Trophoblast cell (in vitro differentiated cells and primary cell): ENCODE data around the gene MGME1.

ENCODE experiments used
- DNase-seq, 2 donors: peaks; one replicate each; pipeline ENCODE4 v3.0.0-alpha.2; 2016
- H2AFZ ChIP-seq: 2 replicates; pipeline ENCODE4 v1.6.1; 2013; ENCODE audit warnings: low read length, moderate library complexity, mild to moderate bottlenecking; ENCODE audit not compliant: insufficient read depth, poor library complexity
- H2AK5ac ChIP-seq: 2 replicates; pipeline ENCODE4 v1.6.1; 2013; ENCODE audit warnings: mild to moderate bottlenecking, low read length
- H2BK120ac ChIP-seq: 2 replicates; pipeline ENCODE4 v1.6.1; 2013; ENCODE audit warnings: low read length, mild to moderate bottlenecking, moderate library complexity; ENCODE audit not compliant: insufficient read depth, poor library complexity
- H2BK12ac ChIP-seq: 2 replicates; pipeline ENCODE4 v1.6.1; 2013; ENCODE audit warnings: mild to moderate bottlenecking, low read length, moderate library complexity
- H2BK5ac ChIP-seq: 2 replicates; pipeline ENCODE4 v1.6.1; 2013; ENCODE audit warnings: low read length, low read depth, moderate library complexity, mild to moderate bottlenecking; ENCODE audit not compliant: poor library complexity
- H3K14ac ChIP-seq: 2 replicates; pipeline ENCODE4 v1.6.1; 2013; ENCODE audit warnings: mild to moderate bottlenecking, low read length
- H3K18ac ChIP-seq: 2 replicates; pipeline ENCODE4 v1.6.1; 2013; ENCODE audit warnings: mild to moderate bottlenecking, low read length
- H3K23ac ChIP-seq: 2 replicates; pipeline ENCODE4 v1.6.1; 2013; ENCODE audit warnings: low read length
- H3K27ac ChIP-seq: 2 replicates; pipeline ENCODE4 v1.5.1; 2013; ENCODE audit warnings: low read depth, mild to moderate bottlenecking, inconsistent platforms, low read length, moderate library complexity
- H3K27me3 ChIP-seq: 2 replicates; pipeline ENCODE4 v1.6.1; 2013; ENCODE audit warnings: inconsistent platforms, mild to moderate bottlenecking, low read length, moderate library complexity; ENCODE audit not compliant: insufficient read depth
- H3K36me3 ChIP-seq, 2 experiments: 1 replicate in 1 of 2; 2 replicates in 1 of 2; pipeline ENCODE4 v1.6.1; 2013; ENCODE audit warnings: low read length in 2 of 2, mild to moderate bottlenecking in 2 of 2, moderate library complexity in 1 of 2; ENCODE audit not compliant: insufficient read depth in 2 of 2, control insufficient read depth in 1 of 2
- H3K4ac ChIP-seq: 2 replicates; pipeline ENCODE4 v1.6.1; 2013; ENCODE audit warnings: low read depth, mild to moderate bottlenecking, low read length, moderate library complexity
- H3K4me1 ChIP-seq, 2 experiments: 1 replicate in 1 of 2; 2 replicates in 1 of 2; pipeline ENCODE4 v1.6.1; 2013; ENCODE audit warnings: low read length in 2 of 2, mild to moderate bottlenecking in 2 of 2, moderate library complexity in 1 of 2; ENCODE audit not compliant: insufficient read depth in 2 of 2, control insufficient read depth in 1 of 2
- H3K4me2 ChIP-seq: 2 replicates; pipeline ENCODE4 v1.6.1; 2013; ENCODE audit warnings: inconsistent platforms, mild to moderate bottlenecking, low read length, moderate library complexity
- H3K4me3 ChIP-seq: 2 replicates; pipeline ENCODE4 v1.5.1; 2013; ENCODE audit warnings: mild to moderate bottlenecking, low read depth, low read length, inconsistent platforms
- H3K79me1 ChIP-seq: one replicate; pipeline ENCODE4 v1.6.1; 2013; ENCODE audit warnings: low read length
- H3K79me2 ChIP-seq: 2 replicates; pipeline ENCODE4 v1.6.1; 2013; ENCODE audit warnings: low read length, mild to moderate bottlenecking; ENCODE audit not compliant: control insufficient read depth, insufficient read depth, poor library complexity
- H3K9ac ChIP-seq: 2 replicates; pipeline ENCODE4 v1.6.1; 2013; ENCODE audit warnings: mild to moderate bottlenecking, low read length
- H3K9me3 ChIP-seq: 2 replicates; pipeline ENCODE4 v1.6.1; 2013; ENCODE audit warnings: low read depth, mild to moderate bottlenecking, control low read depth, inconsistent platforms, low read length; ENCODE audit not compliant: insufficient read depth
- H4K12ac ChIP-seq: 2 replicates; pipeline ENCODE4 v1.6.1; 2013; ENCODE audit warnings: low read depth, mild to moderate bottlenecking, low read length, moderate library complexity
- H4K8ac ChIP-seq: 2 replicates; pipeline ENCODE4 v1.6.1; 2013; ENCODE audit warnings: low read depth, mild to moderate bottlenecking, low read length, moderate library complexity
- H4K91ac ChIP-seq: one replicate; pipeline ENCODE4 v1.6.1; 2013; ENCODE audit warnings: low read depth, mild to moderate bottlenecking, low read length, moderate library complexity
- WGBS: extraction: QIAGEN DNeasy Blood & Tissue Kit; methylation state at CpG from one replicate; pipeline ENCODE4 v1.1.7; 2013; ENCODE audit warnings: missing lambda C conversion rate; ENCODE audit not compliant: insufficient read length, insufficient coverage; ENCODE audit errors: extremely low coverage; 5-methylcytosine and 5-hydroxymethylcytosine counted together

MGME1 gene

DNA sequence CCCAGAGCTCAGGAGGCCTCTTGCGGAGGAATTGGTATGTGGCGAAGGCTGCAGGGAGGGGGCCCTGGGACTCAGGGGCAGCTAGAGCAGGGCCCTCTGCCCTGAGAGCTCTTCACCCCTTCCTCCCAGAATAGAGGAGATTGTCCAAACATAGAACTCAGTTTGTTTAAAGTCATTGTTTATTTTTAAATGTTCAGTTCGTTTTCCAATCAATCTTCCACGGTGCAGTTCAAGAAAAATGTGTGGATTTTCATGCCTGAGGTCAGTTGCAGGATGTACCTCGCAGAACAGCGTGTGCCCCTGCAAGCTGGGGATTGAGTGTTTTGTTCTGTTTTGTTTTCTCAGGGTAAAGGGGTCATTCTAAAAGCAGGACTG is 37.2 kb downstream of the MGME1 start:
- Histone ChIP-seq H3K9me3 (no peaks in the 10 kb centered on the region), H3K36me3 (peaks cover 0 to 2% of the 10 kb centered on the region in 2 experiments), H2AK5ac (no peak overlapping the region), H3K14ac (no peak overlapping the region), H3K9ac (no peak overlapping the region), H3K4me2 (no peak overlapping the region), H2BK12ac (no peak overlapping the region), H3K4me1 (peaks cover 17 to 20% of the 10 kb centered on the region in 2 experiments), H3K79me1 (peaks cover 6% of the 10 kb centered on the region), H2BK5ac (no peak overlapping the region), H3K18ac (no peak overlapping the region), H3K79me2 (no peaks in the 10 kb centered on the region), H3K4ac (no peak overlapping the region), H2AFZ (no peak overlapping the region), H4K91ac (no peak overlapping the region), H2BK120ac (no peak overlapping the region), H3K4me3 (no peak overlapping the region), H4K8ac (no peak overlapping the region), H4K12ac (no peak overlapping the region), H3K23ac (no peak overlapping the region), H3K27me3 (no peaks in the 10 kb centered on the region), H3K27ac (no peak overlapping the region)
- WGBS, result no CpG with 5 or more reads among the region's 6 CpGs
- DNase-seq, result peak in 1 of 2 donors; percentile 46

- H3K9ac ChIP-seq, result no peak overlapping the region
- H3K4me1 ChIP-seq, result peaks cover 17 to 21% of the 10 kb centered on the region in 2 experiments
- H3K18ac ChIP-seq, result no peak overlapping the region
- H3K14ac ChIP-seq, result no peak overlapping the region
- H3K23ac ChIP-seq, result no peak overlapping the region
- no peak overlapping the region for H4K91ac ChIP-seq
- H3K9me3 ChIP-seq, result no peaks in the 10 kb centered on the region
- no peak overlapping the region for H2BK120ac ChIP-seq
- no peaks in the 10 kb centered on the region for H3K27me3 ChIP-seq
- H2AK5ac ChIP-seq, result no peak overlapping the region
- no peak overlapping the region for H3K4ac ChIP-seq
- H3K79me1 ChIP-seq, result peaks cover 5% of the 10 kb centered on the region
- no peak overlapping the region for H4K8ac ChIP-seq
- no peak overlapping the region for H3K4me3 ChIP-seq
- H3K79me2 ChIP-seq, result no peaks in the 10 kb centered on the region
- no peak overlapping the region for H3K27ac ChIP-seq
- peaks cover 0 to 2% of the 10 kb centered on the region in 2 experiments for H3K36me3 ChIP-seq
- DNase-seq, result peak in 1 of 2 donors; percentile 55
- no peak overlapping the region for H2BK12ac ChIP-seq
- H4K12ac ChIP-seq, result no peak overlapping the region
- H3K4me2 ChIP-seq, result no peak overlapping the region
- whole genome bisulfite sequencing, result no CpG with 5 or more reads among the region's 7 CpGs
- H2AFZ ChIP-seq, result no peak overlapping the region
- no peak overlapping the region for H2BK5ac ChIP-seq
Measured at GRCh38 chr20:18006684-18007083, 37.9 kb downstream of the MGME1 start.

DNA sequence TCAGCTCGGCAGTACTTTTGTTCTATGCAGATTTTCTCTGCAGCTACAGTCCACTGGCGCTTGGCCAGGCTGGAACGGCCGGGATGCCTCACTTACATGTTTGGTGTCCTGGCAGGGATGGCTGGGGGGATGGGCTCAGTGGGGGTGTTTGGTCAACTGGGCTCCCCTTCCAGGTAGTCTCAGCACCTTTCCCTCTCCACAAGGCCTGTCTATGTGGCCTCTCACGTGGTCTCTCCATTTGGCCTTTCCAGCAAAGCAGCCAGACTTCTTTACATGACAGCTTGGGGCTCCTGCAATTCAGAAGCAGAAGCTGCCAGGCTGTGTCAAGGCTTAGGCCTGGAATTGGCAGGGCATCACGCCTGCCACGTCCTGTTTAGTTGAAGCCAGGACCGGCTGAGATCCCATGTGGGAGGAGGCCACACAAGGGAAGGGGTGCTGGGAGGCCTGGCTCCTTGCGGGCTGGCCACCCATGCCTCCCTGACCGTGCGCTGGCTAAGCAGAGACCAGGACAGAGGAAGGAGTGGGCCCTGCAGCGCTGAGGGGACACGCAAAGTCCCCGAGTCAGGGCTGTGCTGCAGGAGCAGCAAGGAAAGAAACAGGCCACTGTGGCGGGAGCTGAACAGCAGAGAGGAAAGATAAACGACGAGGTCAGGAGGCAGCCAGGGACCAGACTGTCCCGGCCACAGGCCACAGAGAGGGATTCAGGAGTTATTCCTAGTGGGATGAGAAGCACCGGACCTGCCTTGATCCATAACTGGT is 38.9 kb downstream of the MGME1 start:
- Histone ChIP-seq H3K9ac (no peak overlapping the region), H3K36me3 (peaks cover 0 to 2% of the 10 kb centered on the region in 2 experiments), H2AFZ (no peak overlapping the region), H3K27me3 (no peaks in the 10 kb centered on the region), H3K4me2 (no peak overlapping the region), H3K4ac (no peak overlapping the region), H2BK12ac (no peak overlapping the region), H4K91ac (no peak overlapping the region), H3K27ac (no peak overlapping the region), H3K4me1 (peaks cover 17 to 21% of the 10 kb centered on the region in 2 experiments), H2AK5ac (no peak overlapping the region), H4K8ac (no peak overlapping the region), H3K4me3 (no peak overlapping the region), H2BK120ac (no peak overlapping the region), H3K79me2 (no peaks in the 10 kb centered on the region), H2BK5ac (no peak overlapping the region), H3K79me1 (peaks cover 5% of the 10 kb centered on the region), H3K18ac (no peak overlapping the region), H3K23ac (no peak overlapping the region), H3K9me3 (no peaks in the 10 kb centered on the region), H4K12ac (no peak overlapping the region), H3K14ac (no peak overlapping the region)
- DNase-seq, result no peak
- WGBS, result no CpG with 5 or more reads among the region's 19 CpGs

- Histone ChIP-seq H3K27me3 (no peaks in the 10 kb centered on the region), H3K4me3 (no peak overlapping the region), H3K14ac (no peak overlapping the region), H3K9me3 (no peaks in the 10 kb centered on the region), H3K4me1 (peaks cover 15 to 17% of the 10 kb centered on the region in 2 experiments), H3K9ac (no peak overlapping the region), H4K12ac (no peak overlapping the region), H3K27ac (no peak overlapping the region), H3K79me2 (no peaks in the 10 kb centered on the region), H3K23ac (no peak overlapping the region), H3K4ac (no peak overlapping the region), H4K8ac (no peak overlapping the region), H2AFZ (no peak overlapping the region), H3K36me3 (peaks cover 0 to 2% of the 10 kb centered on the region in 2 experiments), H2BK120ac (no peak overlapping the region), H3K18ac (no peak overlapping the region), H3K4me2 (no peak overlapping the region), H2BK12ac (no peak overlapping the region), H3K79me1 (peaks cover 5% of the 10 kb centered on the region), H4K91ac (no peak overlapping the region), H2BK5ac (no peak overlapping the region), H2AK5ac (no peak overlapping the region)
- WGBS, result no CpG with 5 or more reads among the region's 7 CpGs
- no peak for DNase-seq
Measured at GRCh38 chr20:18009116-18009515, 40.3 kb downstream of the MGME1 start.
